ENCODE results near the gene ARMCX5. TPM values are rescaled to one million over a fixed set of nuclear protein-coding genes. Genes with fewer than 3 reads are reported as not detected.
A peak's percentile ranks its signal among the peaks of the same experiment; 100 is the strongest.

Gene ARMCX5
- total RNA-seq, 1 donor = 21.7 TPM

GRCh38 chrX:102650903-102651241, 51.6 kb downstream of the ARMCX5 start:
- Histone ChIP-seq H3K4me3 (ENCODE audit: insufficient read depth, low read length) (peak overlapping the region; percentile 72), H3K27ac (ENCODE audit: low read depth, low read length) (no peak overlapping the region), H3K4me2 (ENCODE audit: insufficient read depth, low read length) (peak overlapping the region; percentile 83), H3K79me2 (ENCODE audit: insufficient read depth, low read length) (no peaks in the 10 kb centered on the region), H3K9me3 (ENCODE audit: low read depth, low read length) (no peaks in the 10 kb centered on the region), H3K4me1 (ENCODE audit: insufficient read depth, low read length) (peaks cover 4% of the 10 kb centered on the region), H3K27me3 (ENCODE audit: insufficient read depth, low read length) (no peaks in the 10 kb centered on the region), H2AFZ (ENCODE audit: low read length) (no peak overlapping the region), H4K20me1 (ENCODE audit: insufficient read depth, low read length) (no peaks in the 10 kb centered on the region), H3K36me3 (ENCODE audit: insufficient read depth, low read length) (no peaks in the 10 kb centered on the region)
- TF ChIP-seq CTCF (IDR thresholded peaks at IDR 0.05; ENCODE audit: extremely low read depth, low read depth, low read length) = no peak
- DNase-seq (ENCODE audit: insufficient read length, low spot score, missing footprints) = peak; percentile 21

- Histone ChIP-seq H4K20me1 (ENCODE audit: insufficient read depth, low read length) (no peaks in the 10 kb centered on the region), H3K4me3 (ENCODE audit: insufficient read depth, low read length) (peak within 1 kb of the TSS; percentile 72), H3K27ac (ENCODE audit: low read depth, low read length) (no peak within 1 kb of the TSS), H3K4me2 (ENCODE audit: insufficient read depth, low read length) (peak within 1 kb of the TSS; percentile 83), H3K27me3 (ENCODE audit: insufficient read depth, low read length) (no peaks in the 10 kb centered on the region), H3K4me1 (ENCODE audit: insufficient read depth, low read length) (peaks cover 4% of the 10 kb centered on the region), H2AFZ (ENCODE audit: low read length) (peak within 1 kb of the TSS; percentile 41), H3K9me3 (ENCODE audit: low read depth, low read length) (no peaks in the 10 kb centered on the region), H3K36me3 (ENCODE audit: insufficient read depth, low read length) (no peaks in the 10 kb centered on the region), H3K79me2 (ENCODE audit: insufficient read depth, low read length) (no peaks in the 10 kb centered on the region)
- peak; percentile 78 for DNase-seq (ENCODE audit: insufficient read length, low spot score, missing footprints)
- no peak for TF ChIP-seq CTCF (IDR thresholded peaks at IDR 0.05; ENCODE audit: extremely low read depth, low read depth, low read length)
Measured at GRCh38 chrX:102651242-102652011, 52.1 kb downstream of the ARMCX5 start, which contains the start of gene GPRASP1. TSS of gene GPRASP1 (plus strand) at chrX:102651483. CDS start at chrX:102653914, 2,431 bp downstream.

- Histone ChIP-seq H3K4me1 (ENCODE audit: insufficient read depth, low read length) (peaks cover 4% of the 10 kb centered on the region), H3K27ac (ENCODE audit: low read depth, low read length) (no peak overlapping the region), H3K4me2 (ENCODE audit: insufficient read depth, low read length) (peak overlapping the region; percentile 83), H4K20me1 (ENCODE audit: insufficient read depth, low read length) (no peaks in the 10 kb centered on the region), H3K9me3 (ENCODE audit: low read depth, low read length) (no peaks in the 10 kb centered on the region), H3K4me3 (ENCODE audit: insufficient read depth, low read length) (peak overlapping the region; percentile 72), H3K27me3 (ENCODE audit: insufficient read depth, low read length) (no peaks in the 10 kb centered on the region), H3K79me2 (ENCODE audit: insufficient read depth, low read length) (no peaks in the 10 kb centered on the region), H2AFZ (ENCODE audit: low read length) (no peak overlapping the region), H3K36me3 (ENCODE audit: insufficient read depth, low read length) (no peaks in the 10 kb centered on the region)
- TF ChIP-seq CTCF (IDR thresholded peaks at IDR 0.05; ENCODE audit: extremely low read depth, low read depth, low read length) = peak; percentile 57
- peak; percentile 54 for DNase-seq (ENCODE audit: insufficient read length, low spot score, missing footprints)
Measured at GRCh38 chrX:102652031-102652688, 52.8 kb downstream of the ARMCX5 start.

Other genes with a start within 250 kb of the ARMCX5 start
- not detected in 2 replicates for gene NXF2B, start 159.5 kb upstream of the ARMCX5 start, total RNA-seq
- gene TCP11X2, start 127.7 kb upstream of the ARMCX5 start, total RNA-seq = not detected in 2 replicates
- 0.29 TPM in 1 of 2 replicates, not detected in the other for gene TMSB15A, start 82.8 kb upstream of the ARMCX5 start, total RNA-seq
- 2.9 and 3.5 TPM in 2 replicates for gene GPRASP1, start 52.0 kb downstream of the ARMCX5 start, total RNA-seq
- 10.9 and 11.8 TPM in 2 replicates for gene GPRASP2, start 112.9 kb downstream of the ARMCX5 start, total RNA-seq
- 3.2 and 3.3 TPM in 2 replicates for gene GPRASP3, start 121.2 kb downstream of the ARMCX5 start, total RNA-seq

Measured in osteoblast (primary cell).